PC-3 (cell line): ENCODE results near the gene DOCK10. TPM values are rescaled to one million over a fixed set of nuclear protein-coding genes. Genes with fewer than 3 reads are reported as not detected.

Experiments used
- ATAC-seq: fragments of 200-7000 bp; cut with Tn5 transposase; 2 replicates; pipeline ENCODE4 v1.9.1; 2020; ENCODE audit warnings: mild to moderate bottlenecking, moderate library complexity
- BruUV-seq: library from RNA; stranded (reverse); fragments of 400-500 nt; replicated peaks from 2 replicates; lab custom pipeline; 2021; lab: Mats Ljungman, UMichigan
- CTCF ChIA-PET: fragments of 300-600 bp; sonication (Branson Sonifier 250); formaldehyde crosslinking; loops from one replicate; lab custom pipeline; 2022; ENCODE audit warnings: antibody characterized with exemption; lab: Charles Lee
- POLR2A ChIA-PET: fragments of 300-600 bp; sonication (Branson Sonifier 250); formaldehyde crosslinking; loops from one replicate; lab custom pipeline; 2022; ENCODE audit warnings: antibody characterized with exemption; ENCODE audit not compliant: unreplicated experiment; lab: Charles Lee
- DNase-seq: peaks from one replicate; pipeline ENCODE4 v3.0.0-alpha.2; 2015
- H2AFZ ChIP-seq: fragments of 300-600 bp; sonication (generic); 2 replicates; pipeline ENCODE4 v1.6.0; 2016; ENCODE audit warnings: antibody characterized with exemption, low read length
- H3F3A ChIP-seq: fragments of 300-600 bp; sonication (generic); one replicate; pipeline ENCODE4 v1.6.0; 2017; ENCODE audit warnings: antibody characterized with exemption, low read length, control low read depth, mild to moderate bottlenecking; ENCODE audit not compliant: unreplicated experiment
- H3K27ac ChIP-seq: fragments of 300-600 bp; sonication (generic); 2 replicates; pipeline ENCODE4 v1.5.1; 2016; ENCODE audit warnings: mild to moderate bottlenecking, low read length
- H3K27me3 ChIP-seq: fragments of 300-600 bp; sonication (generic); 2 replicates; pipeline ENCODE4 v1.6.1; 2016; ENCODE audit warnings: low read length, mixed read lengths
- H3K36me3 ChIP-seq: fragments of 300-600 bp; sonication (generic); 2 replicates; pipeline ENCODE4 v1.6.1; 2016; ENCODE audit warnings: low read depth, mixed run types, low read length, mixed read lengths
- H3K4me1 ChIP-seq: fragments of 300-600 bp; sonication (generic); 2 replicates; pipeline ENCODE4 v1.5.1; 2016; ENCODE audit warnings: low read length; ENCODE audit not compliant: insufficient read depth
- H3K4me2 ChIP-seq: fragments of 300-600 bp; sonication (generic); 2 replicates; pipeline ENCODE4 v1.6.0; 2016; ENCODE audit warnings: low read length
- H3K4me3 ChIP-seq: fragments of 300-600 bp; sonication (generic); 2 replicates; pipeline ENCODE4 v1.5.1; 2016; ENCODE audit warnings: mild to moderate bottlenecking, low read length, mixed read lengths
- H3K79me2 ChIP-seq: fragments of 300-600 bp; sonication (generic); 2 replicates; pipeline ENCODE4 v1.6.1; 2017; ENCODE audit warnings: low read length, mixed read lengths
- H3K9ac ChIP-seq: fragments of 300-600 bp; sonication (generic); 2 replicates; pipeline ENCODE4 v1.6.0; 2016; ENCODE audit warnings: mild to moderate bottlenecking, low read length
- H3K9me2 ChIP-seq: fragments of 300-600 bp; sonication (generic); replicated peaks from 2 replicates; pipeline ENCODE4 v1.6.1; 2016; ENCODE audit warnings: mixed run types, low read length, mixed read lengths
- H3K9me3 ChIP-seq: fragments of 300-600 bp; sonication (generic); 2 replicates; pipeline ENCODE4 v1.6.1; 2016; ENCODE audit warnings: low read length, mixed read lengths
- H4K20me1 ChIP-seq: fragments of 300-600 bp; sonication (generic); 2 replicates; pipeline ENCODE4 v1.6.1; 2016; ENCODE audit warnings: low read length, mixed read lengths
- EZH2 ChIP-seq: fragments of 300-600 bp; sonication (generic); IDR thresholded peaks from one replicate; pipeline ENCODE4 v1.6.1; 2017; ENCODE audit warnings: antibody characterized with exemption, mild to moderate bottlenecking, low read length; ENCODE audit not compliant: unreplicated experiment
- EZH2phosphoT487 ChIP-seq: fragments of 300-600 bp; sonication (generic); IDR thresholded peaks from 2 replicates; pipeline ENCODE4 v1.6.1; 2018; ENCODE audit warnings: mild to moderate bottlenecking, antibody characterized with exemption, low read length, borderline replicate concordance
- intact Hi-C: fragments of 100-400 bp; cut with micrococcal nuclease; formaldehyde crosslinking; loops from 2 replicates; pipeline ENCODE4 v1.9.0; 2023
- total RNA-seq: library from RNA; depleted of rRNA; stranded (reverse); fragments of >200 nt; gene quantifications from 2 replicates; pipeline ENCODE4 v1.2.3, GENCODE V29; 2014
- TF ChIP-seq, protein P1 (sequence below): fragments of 300-600 bp; sonication (generic); conservative IDR thresholded peaks from 2 replicates; pipeline ENCODE4 v1.5.1; 2017; ENCODE audit warnings: antibody characterized with exemption, low read depth, mild to moderate bottlenecking, low read length

The DOCK10 gene
- total RNA-seq, 1 experiment from 2014 or later: 23.1 TPM

DNA sequence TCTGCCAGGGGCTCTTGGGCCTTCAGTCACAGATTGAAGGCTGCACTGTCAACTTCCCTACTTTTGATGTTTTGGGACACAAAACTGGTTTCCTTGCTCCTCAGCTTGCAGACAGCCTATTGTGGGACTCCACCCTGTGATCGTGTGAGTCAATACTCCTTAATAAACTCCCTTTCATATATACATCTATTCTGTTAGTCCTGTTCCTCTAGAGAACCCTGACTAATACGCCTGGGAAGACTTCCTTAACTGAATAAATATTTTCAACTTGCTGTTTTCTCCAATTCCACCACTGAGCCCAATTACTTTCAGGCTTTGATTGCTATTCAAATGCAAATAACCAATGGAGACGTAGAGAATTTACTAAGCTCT lies 264.7 kb downstream of the DOCK10 start:
- H3K79me2 ChIP-seq: no peaks in the 10 kb centered on the region
- H3K27me3 ChIP-seq: no peaks in the 10 kb centered on the region
- BruUV-seq: no TSS peak
- H3K27ac ChIP-seq: no peak overlapping the region
- no peak overlapping the region for H3K9ac ChIP-seq
- H3K9me3 ChIP-seq: no peaks in the 10 kb centered on the region
- POLR2A ChIA-PET: no interaction called here
- H3F3A ChIP-seq: no peaks in the 10 kb centered on the region
- DNase-seq: no peak
- H3K36me3 ChIP-seq: no peaks in the 10 kb centered on the region
- CTCF ChIA-PET: no interaction called here
- no peak overlapping the region for H3K4me2 ChIP-seq
- H3K9me2 ChIP-seq: no peaks in the 10 kb centered on the region
- H4K20me1 ChIP-seq: no peaks in the 10 kb centered on the region
- no peak overlapping the region for H3K4me3 ChIP-seq
- no peaks in the 10 kb centered on the region for H3K4me1 ChIP-seq
- intact Hi-C loops: loop anchor here (10.0 kb wide), 1 partner anchor 803 kb away; no protein-coding TSS in a partner anchor
- TF ChIP-seq, protein P1, sequence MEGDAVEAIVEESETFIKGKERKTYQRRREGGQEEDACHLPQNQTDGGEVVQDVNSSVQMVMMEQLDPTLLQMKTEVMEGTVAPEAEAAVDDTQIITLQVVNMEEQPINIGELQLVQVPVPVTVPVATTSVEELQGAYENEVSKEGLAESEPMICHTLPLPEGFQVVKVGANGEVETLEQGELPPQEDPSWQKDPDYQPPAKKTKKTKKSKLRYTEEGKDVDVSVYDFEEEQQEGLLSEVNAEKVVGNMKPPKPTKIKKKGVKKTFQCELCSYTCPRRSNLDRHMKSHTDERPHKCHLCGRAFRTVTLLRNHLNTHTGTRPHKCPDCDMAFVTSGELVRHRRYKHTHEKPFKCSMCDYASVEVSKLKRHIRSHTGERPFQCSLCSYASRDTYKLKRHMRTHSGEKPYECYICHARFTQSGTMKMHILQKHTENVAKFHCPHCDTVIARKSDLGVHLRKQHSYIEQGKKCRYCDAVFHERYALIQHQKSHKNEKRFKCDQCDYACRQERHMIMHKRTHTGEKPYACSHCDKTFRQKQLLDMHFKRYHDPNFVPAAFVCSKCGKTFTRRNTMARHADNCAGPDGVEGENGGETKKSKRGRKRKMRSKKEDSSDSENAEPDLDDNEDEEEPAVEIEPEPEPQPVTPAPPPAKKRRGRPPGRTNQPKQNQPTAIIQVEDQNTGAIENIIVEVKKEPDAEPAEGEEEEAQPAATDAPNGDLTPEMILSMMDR: no peak
- TF ChIP-seq EZH2 (no peak), EZH2phosphoT487 (no peak)
- H2AFZ ChIP-seq: no peak overlapping the region
- no peak for ATAC-seq

DNA sequence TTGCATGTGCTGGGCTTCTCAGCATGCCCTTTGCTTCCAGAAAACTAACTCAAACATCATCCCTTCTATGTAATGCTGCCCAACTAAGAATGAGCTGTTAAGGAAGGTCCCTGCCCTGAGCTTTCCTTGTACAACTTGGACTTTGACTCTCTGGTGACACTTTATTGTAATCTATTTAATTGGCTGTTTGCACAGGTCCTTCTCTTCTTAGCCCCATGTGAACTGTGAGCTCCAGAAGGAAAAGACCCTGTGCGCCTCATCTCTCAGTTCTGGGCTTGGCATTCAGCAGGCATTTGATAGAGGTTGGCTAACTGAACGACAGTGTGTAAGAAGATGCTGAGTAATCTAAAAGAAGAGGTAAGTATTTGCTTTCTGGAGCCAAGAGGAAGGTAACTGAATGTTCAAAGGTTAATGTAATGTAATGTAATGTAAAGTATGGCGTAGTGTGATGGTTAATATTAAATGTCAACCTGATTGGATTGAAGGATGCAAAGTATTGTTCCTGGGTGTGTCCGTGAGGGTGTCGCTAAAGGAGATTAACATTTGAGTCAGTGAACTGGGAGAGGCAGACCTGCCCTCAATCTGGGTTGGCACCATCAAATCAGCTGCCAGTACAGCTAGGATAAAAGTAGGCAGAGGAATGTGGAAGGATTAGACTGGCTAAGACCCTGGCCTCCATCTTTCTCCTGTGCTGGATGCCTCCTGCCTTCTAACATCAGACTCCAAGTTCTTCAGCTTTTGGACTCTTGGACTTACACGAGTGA lies 265.3 kb downstream of the DOCK10 start:
- H3K36me3 ChIP-seq: no peaks in the 10 kb centered on the region
- no peaks in the 10 kb centered on the region for H3K79me2 ChIP-seq
- no peak for DNase-seq
- H2AFZ ChIP-seq: no peak overlapping the region
- H3K9me2 ChIP-seq: no peaks in the 10 kb centered on the region
- H3F3A ChIP-seq: no peaks in the 10 kb centered on the region
- no peak overlapping the region for H3K4me3 ChIP-seq
- no peak overlapping the region for H3K27ac ChIP-seq
- BruUV-seq: no TSS peak
- H3K9me3 ChIP-seq: no peaks in the 10 kb centered on the region
- no peaks in the 10 kb centered on the region for H4K20me1 ChIP-seq
- no peak overlapping the region for H3K4me2 ChIP-seq
- no peaks in the 10 kb centered on the region for H3K27me3 ChIP-seq
- POLR2A ChIA-PET: no interaction called here
- intact Hi-C loops: loop anchor here (10.0 kb wide), 1 partner anchor 802 kb away; no protein-coding TSS in a partner anchor
- no peak overlapping the region for H3K9ac ChIP-seq
- no peak for ATAC-seq
- no peak for TF ChIP-seq EZH2phosphoT487
- no peak for TF ChIP-seq EZH2
- TF ChIP-seq, protein P1: no peak
- CTCF ChIA-PET: no interaction called here
- no peaks in the 10 kb centered on the region for H3K4me1 ChIP-seq

DNA sequence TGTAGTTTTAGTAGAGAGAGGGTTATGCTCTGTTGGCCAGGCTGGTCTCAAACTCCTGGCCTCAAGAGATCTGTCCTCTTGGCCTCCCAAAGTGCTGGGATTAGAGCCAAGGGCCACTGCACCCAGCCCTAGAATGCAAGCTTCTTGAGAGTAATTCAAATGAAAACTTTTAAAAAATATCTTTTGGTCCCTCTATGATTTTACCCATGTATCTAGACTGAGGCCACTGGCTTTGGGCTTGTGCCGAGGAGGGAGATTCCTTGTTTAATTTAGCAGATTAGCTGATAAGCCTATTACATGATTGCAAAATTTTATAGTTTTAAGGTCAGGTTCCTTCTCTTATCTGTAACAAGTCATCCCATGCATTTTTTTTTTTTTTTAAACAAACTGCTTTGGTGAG lies 266.6 kb downstream of the DOCK10 start:
- ATAC-seq (no peak), DNase-seq (no peak)
- H3K36me3 ChIP-seq: no peaks in the 10 kb centered on the region
- H3K79me2 ChIP-seq: no peaks in the 10 kb centered on the region
- H3K4me2 ChIP-seq: no peak overlapping the region
- H4K20me1 ChIP-seq: no peaks in the 10 kb centered on the region
- POLR2A ChIA-PET: no interaction called here
- H2AFZ ChIP-seq: no peak overlapping the region
- intact Hi-C loops: loop anchor here (10.0 kb wide), 1 partner anchor 801 kb away; no protein-coding TSS in a partner anchor
- no peak for TF ChIP-seq EZH2
- no peak for TF ChIP-seq EZH2phosphoT487
- TF ChIP-seq, protein P1: no peak
- no TSS peak for BruUV-seq
- H3K27ac ChIP-seq: no peak overlapping the region
- no peaks in the 10 kb centered on the region for H3F3A ChIP-seq
- no peaks in the 10 kb centered on the region for H3K4me1 ChIP-seq
- no peak overlapping the region for H3K4me3 ChIP-seq
- H3K9me3 ChIP-seq: no peaks in the 10 kb centered on the region
- H3K9ac ChIP-seq: no peak overlapping the region
- CTCF ChIA-PET: interaction anchor here (0.6 kb wide), 1 partner anchor 97 kb away, joined by 3 read pairs; no protein-coding TSS in a partner anchor
- H3K27me3 ChIP-seq: no peaks in the 10 kb centered on the region
- H3K9me2 ChIP-seq: no peaks in the 10 kb centered on the region
